Measurements from ENCODE around the gene TADA3. TPM values are rescaled to one million over a fixed set of nuclear protein-coding genes. Genes with fewer than 3 reads are reported as not detected.

TADA3 gene
- total RNA-seq, 1 experiment from 2014 or later = 49.0 TPM

DNA sequence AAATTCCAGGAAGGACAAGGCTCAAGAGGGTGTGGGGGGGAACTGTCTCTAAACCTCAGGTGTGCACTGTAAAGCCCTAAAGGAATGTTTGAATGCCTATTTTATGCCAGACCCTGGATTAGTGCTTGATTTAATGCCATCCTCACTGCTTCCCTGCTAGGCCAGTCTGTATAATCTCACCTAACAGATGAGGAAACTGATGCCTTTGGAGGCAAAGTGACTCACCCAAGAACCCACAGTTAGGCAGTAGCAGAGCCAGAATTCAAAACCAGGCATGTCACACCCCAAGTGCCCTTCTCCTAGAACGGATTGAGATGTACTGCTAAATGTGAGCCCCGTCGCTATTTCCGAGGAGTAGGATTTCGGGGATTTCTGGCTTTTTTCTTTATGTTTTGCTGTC is 30.4 kb downstream of the TADA3 start:
- Mint-ChIP-seq H3K4me3 (no peak overlapping the region), H3K27ac (no peak overlapping the region), H3K9me3 (no peaks in the 10 kb centered on the region), H3K27me3 (ENCODE audit: low read depth) (peaks cover 32% of the 10 kb centered on the region), H3K4me1 (peaks cover 8% of the 10 kb centered on the region), H3K36me3 (peaks cover 8% of the 10 kb centered on the region; the same call in 1 of the 2 replicates)
- ChIA-PET CTCF (no interaction called here), POLR2A (interaction anchor here (0.6 kb wide), 1 partner anchor 500 kb away, joined by 6 read pairs; no protein-coding TSS in a partner anchor)
- DNase-seq (ENCODE audit: low spot score) (no peak), ATAC-seq (no peak)
- TF ChIP-seq, protein P1, sequence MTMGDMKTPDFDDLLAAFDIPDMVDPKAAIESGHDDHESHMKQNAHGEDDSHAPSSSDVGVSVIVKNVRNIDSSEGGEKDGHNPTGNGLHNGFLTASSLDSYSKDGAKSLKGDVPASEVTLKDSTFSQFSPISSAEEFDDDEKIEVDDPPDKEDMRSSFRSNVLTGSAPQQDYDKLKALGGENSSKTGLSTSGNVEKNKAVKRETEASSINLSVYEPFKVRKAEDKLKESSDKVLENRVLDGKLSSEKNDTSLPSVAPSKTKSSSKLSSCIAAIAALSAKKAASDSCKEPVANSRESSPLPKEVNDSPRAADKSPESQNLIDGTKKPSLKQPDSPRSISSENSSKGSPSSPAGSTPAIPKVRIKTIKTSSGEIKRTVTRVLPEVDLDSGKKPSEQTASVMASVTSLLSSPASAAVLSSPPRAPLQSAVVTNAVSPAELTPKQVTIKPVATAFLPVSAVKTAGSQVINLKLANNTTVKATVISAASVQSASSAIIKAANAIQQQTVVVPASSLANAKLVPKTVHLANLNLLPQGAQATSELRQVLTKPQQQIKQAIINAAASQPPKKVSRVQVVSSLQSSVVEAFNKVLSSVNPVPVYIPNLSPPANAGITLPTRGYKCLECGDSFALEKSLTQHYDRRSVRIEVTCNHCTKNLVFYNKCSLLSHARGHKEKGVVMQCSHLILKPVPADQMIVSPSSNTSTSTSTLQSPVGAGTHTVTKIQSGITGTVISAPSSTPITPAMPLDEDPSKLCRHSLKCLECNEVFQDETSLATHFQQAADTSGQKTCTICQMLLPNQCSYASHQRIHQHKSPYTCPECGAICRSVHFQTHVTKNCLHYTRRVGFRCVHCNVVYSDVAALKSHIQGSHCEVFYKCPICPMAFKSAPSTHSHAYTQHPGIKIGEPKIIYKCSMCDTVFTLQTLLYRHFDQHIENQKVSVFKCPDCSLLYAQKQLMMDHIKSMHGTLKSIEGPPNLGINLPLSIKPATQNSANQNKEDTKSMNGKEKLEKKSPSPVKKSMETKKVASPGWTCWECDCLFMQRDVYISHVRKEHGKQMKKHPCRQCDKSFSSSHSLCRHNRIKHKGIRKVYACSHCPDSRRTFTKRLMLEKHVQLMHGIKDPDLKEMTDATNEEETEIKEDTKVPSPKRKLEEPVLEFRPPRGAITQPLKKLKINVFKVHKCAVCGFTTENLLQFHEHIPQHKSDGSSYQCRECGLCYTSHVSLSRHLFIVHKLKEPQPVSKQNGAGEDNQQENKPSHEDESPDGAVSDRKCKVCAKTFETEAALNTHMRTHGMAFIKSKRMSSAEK (CRISPR knock-in tag; IDR thresholded peaks at IDR 0.05; ENCODE audit: borderline replicate concordance) = no peak
- TF ChIP-seq NR2C2 (CRISPR knock-in tag; IDR thresholded peaks at IDR 0.05) (no peak), CBFB (CRISPR knock-in tag; IDR thresholded peaks at IDR 0.05; ENCODE audit: low read depth) (no peak), ZNF396 (CRISPR knock-in tag; IDR thresholded peaks at IDR 0.05; ENCODE audit: borderline replicate concordance) (no peak), ELF4 (CRISPR knock-in tag; IDR thresholded peaks at IDR 0.05; ENCODE audit: low read depth) (no peak), ZBTB21 (CRISPR knock-in tag; IDR thresholded peaks at IDR 0.05; ENCODE audit: borderline replicate concordance) (no peak), FOXJ3 (CRISPR knock-in tag; IDR thresholded peaks at IDR 0.05; ENCODE audit: borderline replicate concordance) (no peak), EMX1 (CRISPR knock-in tag; IDR thresholded peaks at IDR 0.05) (no peak), ZNF121 (CRISPR knock-in tag; IDR thresholded peaks at IDR 0.05) (no peak), RORB (CRISPR knock-in tag; IDR thresholded peaks at IDR 0.05) (no peak), FOXK1 (CRISPR knock-in tag; IDR thresholded peaks at IDR 0.05) (no peak)
- TF ChIP-seq, protein P2, sequence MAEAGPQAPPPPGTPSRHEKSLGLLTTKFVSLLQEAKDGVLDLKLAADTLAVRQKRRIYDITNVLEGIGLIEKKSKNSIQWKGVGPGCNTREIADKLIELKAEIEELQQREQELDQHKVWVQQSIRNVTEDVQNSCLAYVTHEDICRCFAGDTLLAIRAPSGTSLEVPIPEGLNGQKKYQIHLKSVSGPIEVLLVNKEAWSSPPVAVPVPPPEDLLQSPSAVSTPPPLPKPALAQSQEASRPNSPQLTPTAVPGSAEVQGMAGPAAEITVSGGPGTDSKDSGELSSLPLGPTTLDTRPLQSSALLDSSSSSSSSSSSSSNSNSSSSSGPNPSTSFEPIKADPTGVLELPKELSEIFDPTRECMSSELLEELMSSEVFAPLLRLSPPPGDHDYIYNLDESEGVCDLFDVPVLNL (CRISPR knock-in tag; IDR thresholded peaks at IDR 0.05; ENCODE audit: borderline replicate concordance, low read depth) = no peak
- TF ChIP-seq, protein P3, sequence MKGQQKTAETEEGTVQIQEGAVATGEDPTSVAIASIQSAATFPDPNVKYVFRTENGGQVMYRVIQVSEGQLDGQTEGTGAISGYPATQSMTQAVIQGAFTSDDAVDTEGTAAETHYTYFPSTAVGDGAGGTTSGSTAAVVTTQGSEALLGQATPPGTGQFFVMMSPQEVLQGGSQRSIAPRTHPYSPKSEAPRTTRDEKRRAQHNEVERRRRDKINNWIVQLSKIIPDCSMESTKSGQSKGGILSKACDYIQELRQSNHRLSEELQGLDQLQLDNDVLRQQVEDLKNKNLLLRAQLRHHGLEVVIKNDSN (CRISPR knock-in tag; IDR thresholded peaks at IDR 0.05) = no peak

DNA sequence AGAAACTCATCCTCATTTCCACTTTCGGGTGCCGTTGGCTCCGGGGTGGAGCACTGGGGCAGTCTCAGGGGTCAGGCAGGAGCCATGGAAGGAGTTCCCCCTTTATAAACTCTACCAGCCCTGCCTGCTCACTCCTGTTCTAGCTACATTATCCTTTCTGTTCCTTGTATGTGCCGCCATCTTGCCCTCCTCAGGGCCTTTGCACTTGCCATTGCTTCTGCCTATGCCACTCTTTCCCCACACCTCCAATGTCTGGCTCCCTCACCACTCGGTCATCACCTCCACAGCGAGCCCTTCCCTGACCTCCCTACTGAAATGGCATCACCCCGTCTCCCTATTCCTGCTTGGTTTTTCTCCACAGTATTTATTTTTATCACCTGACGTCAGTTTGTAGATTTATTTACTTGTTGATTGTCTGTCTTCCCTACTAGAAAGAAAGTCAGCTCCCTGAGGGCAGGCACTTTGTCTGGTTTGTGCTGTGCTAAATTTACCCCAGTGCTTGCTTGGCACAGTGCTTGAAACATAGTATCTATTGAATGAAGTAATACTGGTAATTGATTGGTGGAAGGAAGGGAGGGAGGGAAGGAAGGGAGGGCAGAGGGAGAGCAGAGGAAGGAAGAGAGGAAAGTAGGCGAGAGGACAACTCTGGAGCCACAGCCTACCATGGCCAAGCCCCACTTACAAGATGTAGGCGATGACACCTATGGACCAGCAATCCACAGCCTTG is 31.3 kb downstream of the TADA3 start:
- Mint-ChIP-seq H3K27me3 (ENCODE audit: low read depth) (peaks cover 23% of the 10 kb centered on the region), H3K27ac (no peak overlapping the region), H3K4me1 (peaks cover 2% of the 10 kb centered on the region), H3K9me3 (no peaks in the 10 kb centered on the region), H3K4me3 (no peak overlapping the region), H3K36me3 (peaks cover 14% of the 10 kb centered on the region)
- POLR2A ChIA-PET = no interaction called here
- DNase-seq (ENCODE audit: low spot score) (no peak), ATAC-seq (no peak)
- CTCF ChIA-PET = no interaction called here
- TF ChIP-seq NFYB (CRISPR knock-in tag; conservative IDR thresholded peaks at IDR 0.05; ENCODE audit: low read depth) (no peak), CREB1 (CRISPR knock-in tag; IDR thresholded peaks at IDR 0.05) (no peak), ESRRA (CRISPR knock-in tag; IDR thresholded peaks at IDR 0.05; ENCODE audit: borderline replicate concordance) (no peak), NR3C1 (CRISPR knock-in tag; conservative IDR thresholded peaks at IDR 0.05; ENCODE audit: low read depth) (no peak), GABPB1 (CRISPR knock-in tag; IDR thresholded peaks at IDR 0.05) (no peak)
- TF ChIP-seq, protein P4, sequence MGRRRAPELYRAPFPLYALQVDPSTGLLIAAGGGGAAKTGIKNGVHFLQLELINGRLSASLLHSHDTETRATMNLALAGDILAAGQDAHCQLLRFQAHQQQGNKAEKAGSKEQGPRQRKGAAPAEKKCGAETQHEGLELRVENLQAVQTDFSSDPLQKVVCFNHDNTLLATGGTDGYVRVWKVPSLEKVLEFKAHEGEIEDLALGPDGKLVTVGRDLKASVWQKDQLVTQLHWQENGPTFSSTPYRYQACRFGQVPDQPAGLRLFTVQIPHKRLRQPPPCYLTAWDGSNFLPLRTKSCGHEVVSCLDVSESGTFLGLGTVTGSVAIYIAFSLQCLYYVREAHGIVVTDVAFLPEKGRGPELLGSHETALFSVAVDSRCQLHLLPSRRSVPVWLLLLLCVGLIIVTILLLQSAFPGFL (CRISPR knock-in tag; IDR thresholded peaks at IDR 0.05; ENCODE audit: borderline replicate concordance) = no peak
- TF ChIP-seq, protein P5, sequence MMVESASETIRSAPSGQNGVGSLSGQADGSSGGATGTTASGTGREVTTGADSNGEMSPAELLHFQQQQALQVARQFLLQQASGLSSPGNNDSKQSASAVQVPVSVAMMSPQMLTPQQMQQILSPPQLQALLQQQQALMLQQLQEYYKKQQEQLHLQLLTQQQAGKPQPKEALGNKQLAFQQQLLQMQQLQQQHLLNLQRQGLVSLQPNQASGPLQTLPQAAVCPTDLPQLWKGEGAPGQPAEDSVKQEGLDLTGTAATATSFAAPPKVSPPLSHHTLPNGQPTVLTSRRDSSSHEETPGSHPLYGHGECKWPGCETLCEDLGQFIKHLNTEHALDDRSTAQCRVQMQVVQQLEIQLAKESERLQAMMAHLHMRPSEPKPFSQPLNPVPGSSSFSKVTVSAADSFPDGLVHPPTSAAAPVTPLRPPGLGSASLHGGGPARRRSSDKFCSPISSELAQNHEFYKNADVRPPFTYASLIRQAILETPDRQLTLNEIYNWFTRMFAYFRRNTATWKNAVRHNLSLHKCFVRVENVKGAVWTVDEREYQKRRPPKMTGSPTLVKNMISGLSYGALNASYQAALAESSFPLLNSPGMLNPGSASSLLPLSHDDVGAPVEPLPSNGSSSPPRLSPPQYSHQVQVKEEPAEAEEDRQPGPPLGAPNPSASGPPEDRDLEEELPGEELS (CRISPR knock-in tag; IDR thresholded peaks at IDR 0.05) = no peak
- TF ChIP-seq, protein P6, sequence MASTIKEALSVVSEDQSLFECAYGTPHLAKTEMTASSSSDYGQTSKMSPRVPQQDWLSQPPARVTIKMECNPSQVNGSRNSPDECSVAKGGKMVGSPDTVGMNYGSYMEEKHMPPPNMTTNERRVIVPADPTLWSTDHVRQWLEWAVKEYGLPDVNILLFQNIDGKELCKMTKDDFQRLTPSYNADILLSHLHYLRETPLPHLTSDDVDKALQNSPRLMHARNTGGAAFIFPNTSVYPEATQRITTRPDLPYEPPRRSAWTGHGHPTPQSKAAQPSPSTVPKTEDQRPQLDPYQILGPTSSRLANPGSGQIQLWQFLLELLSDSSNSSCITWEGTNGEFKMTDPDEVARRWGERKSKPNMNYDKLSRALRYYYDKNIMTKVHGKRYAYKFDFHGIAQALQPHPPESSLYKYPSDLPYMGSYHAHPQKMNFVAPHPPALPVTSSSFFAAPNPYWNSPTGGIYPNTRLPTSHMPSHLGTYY (CRISPR knock-in tag; IDR thresholded peaks at IDR 0.05) = no peak
- TF ChIP-seq, protein P7, sequence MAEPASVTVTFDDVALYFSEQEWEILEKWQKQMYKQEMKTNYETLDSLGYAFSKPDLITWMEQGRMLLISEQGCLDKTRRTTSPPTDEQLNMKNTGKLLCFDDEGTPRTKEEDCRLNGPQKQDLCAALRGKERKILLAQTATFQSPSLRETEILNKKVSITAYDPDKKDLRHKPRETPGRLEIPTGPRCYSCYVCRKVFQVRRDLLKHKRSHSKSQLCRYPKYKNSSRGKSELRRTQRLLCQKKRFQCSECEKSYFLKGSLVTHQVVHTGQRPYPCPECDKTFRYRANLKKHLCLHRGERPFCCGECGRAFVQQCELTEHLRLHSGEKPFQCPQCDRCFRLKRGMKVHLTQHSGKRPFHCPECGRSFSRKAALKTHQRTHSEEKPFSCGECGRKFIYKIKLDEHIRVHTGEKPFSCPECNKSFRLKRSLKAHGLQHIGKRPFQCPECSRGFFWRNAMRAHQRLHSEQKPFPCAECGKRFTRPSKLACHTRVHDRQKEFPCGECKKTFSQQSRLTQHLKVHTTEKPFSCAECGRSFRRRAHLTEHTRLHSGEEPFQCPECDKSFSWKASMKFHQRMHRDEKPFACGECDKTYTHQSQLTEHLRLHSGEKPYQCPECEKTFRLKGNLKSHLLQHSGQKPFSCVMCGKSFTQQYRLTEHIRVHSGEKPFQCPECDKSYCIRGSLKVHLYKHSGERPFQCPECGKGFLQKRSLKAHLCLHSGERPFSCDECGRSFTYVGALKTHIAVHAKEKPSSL (CRISPR knock-in tag; conservative IDR thresholded peaks at IDR 0.05) = no peak
